Hematopoietic multipotent progenitor cell treated with erythropoietin and hydrocortisone succinate and interleukin-3 and kit ligand, for 6 days (in vitro differentiated cells): ENCODE measurements around the gene HUS1B.
"Not testable (repeated sequence)": the region's sequence is repeated elsewhere in the genome, so short reads cannot be mapped to it uniquely, and the experiment has no call there.

Experiments used
- DNase-seq: peaks from one replicate; pipeline ENCODE4 v3.0.0-alpha.2; 2015

Gene HUS1B

GRCh38 chr6:678520-678919 is 21.6 kb upstream of the HUS1B start:
- no peak for DNase-seq

GRCh38 chr6:677919-678318 is 21.0 kb upstream of the HUS1B start:
- no peak for DNase-seq

- DNase-seq: no peak
Measured at GRCh38 chr6:674956-675355, 18.1 kb upstream of the HUS1B start.

GRCh38 chr6:674406-674805 is 17.5 kb upstream of the HUS1B start:
- no peak for DNase-seq

- no peak for DNase-seq
Measured at GRCh38 chr6:667253-667927, 10.5 kb upstream of the HUS1B start.

- DNase-seq: no peak
Measured at GRCh38 chr6:665403-666267, 8.7 kb upstream of the HUS1B start.

GRCh38 chr6:663788-664187 is 6.9 kb upstream of the HUS1B start:
- DNase-seq: not testable (repeated sequence)

- peak; percentile 49 for DNase-seq
Measured at GRCh38 chr6:659716-660581, 3.0 kb upstream of the HUS1B start.

- peak; percentile 73 for DNase-seq
Measured at GRCh38 chr6:658244-658643, 1.3 kb upstream of the HUS1B start.

GRCh38 chr6:657743-658142 is 843 bp upstream of the HUS1B start:
- no peak for DNase-seq

GRCh38 chr6:654136-654535 is 2.8 kb downstream of the HUS1B start:
- no peak for DNase-seq

- DNase-seq: peak; percentile 14
Measured at GRCh38 chr6:652865-653264, 4.0 kb downstream of the HUS1B start.

GRCh38 chr6:650098-650497 is 6.8 kb downstream of the HUS1B start:
- no peak for DNase-seq

GRCh38 chr6:642805-643204 is 14.1 kb downstream of the HUS1B start:
- no peak for DNase-seq

GRCh38 chr6:641225-641985 is 15.5 kb downstream of the HUS1B start:
- DNase-seq: no peak

- DNase-seq: no peak
Measured at GRCh38 chr6:636488-636887, 20.4 kb downstream of the HUS1B start.

- no peak for DNase-seq
Measured at GRCh38 chr6:635233-635632, 21.7 kb downstream of the HUS1B start.

GRCh38 chr6:633611-634010 is 23.3 kb downstream of the HUS1B start:
- DNase-seq: no peak

GRCh38 chr6:628766-629165 is 28.1 kb downstream of the HUS1B start:
- no peak for DNase-seq

GRCh38 chr6:626236-626635 is 30.7 kb downstream of the HUS1B start:
- DNase-seq: no peak

GRCh38 chr6:624979-625378 is 31.9 kb downstream of the HUS1B start:
- DNase-seq: peak; percentile 32

GRCh38 chr6:622462-622861 is 34.4 kb downstream of the HUS1B start:
- DNase-seq: no peak

- no peak for DNase-seq
Measured at GRCh38 chr6:621931-622330, 35.0 kb downstream of the HUS1B start.
